Activated CD8-positive, alpha-beta memory T cell treated with anti-CD3 and anti-CD28 coated beads for 4 hours (primary cell): ENCODE measurements around the gene TMEM132C.

Experiments used
- DNase-seq, 2 donors: peaks; one replicate each; pipeline ENCODE4 v3.0.0-alpha.2; 2020; ENCODE audit warnings: low read depth in 2 of 2

The TMEM132C gene

GRCh38 chr12:128705140-128705539 lies 438.2 kb downstream of the TMEM132C start:
- DNase-seq = no peak

GRCh38 chr12:128707488-128707887 lies 440.5 kb downstream of the TMEM132C start:
- no peak for DNase-seq

- no peak for DNase-seq
Measured at GRCh38 chr12:128708789-128709188, 441.8 kb downstream of the TMEM132C start.

- DNase-seq = no peak
Measured at GRCh38 chr12:128709660-128710059, 442.7 kb downstream of the TMEM132C start.

GRCh38 chr12:128711486-128711885 lies 444.5 kb downstream of the TMEM132C start:
- no peak for DNase-seq

- no peak for DNase-seq
Measured at GRCh38 chr12:128712622-128713021, 445.7 kb downstream of the TMEM132C start.

GRCh38 chr12:128715485-128715884 lies 448.5 kb downstream of the TMEM132C start:
- DNase-seq = no peak

- no peak for DNase-seq
Measured at GRCh38 chr12:128724468-128725046, 457.6 kb downstream of the TMEM132C start.

- DNase-seq = no peak
Measured at GRCh38 chr12:128726886-128727285, 459.9 kb downstream of the TMEM132C start.

- DNase-seq = no peak
Measured at GRCh38 chr12:128727461-128727860, 460.5 kb downstream of the TMEM132C start.

- DNase-seq = no peak
Measured at GRCh38 chr12:128727999-128728398, 461.0 kb downstream of the TMEM132C start.

- DNase-seq = no peak
Measured at GRCh38 chr12:128729628-128730121, 462.7 kb downstream of the TMEM132C start.

- no peak for DNase-seq
Measured at GRCh38 chr12:128734371-128734770, 467.4 kb downstream of the TMEM132C start.

GRCh38 chr12:128737292-128737966 lies 470.5 kb downstream of the TMEM132C start:
- DNase-seq = no peak

- DNase-seq = no peak
Measured at GRCh38 chr12:128743916-128744315, 476.9 kb downstream of the TMEM132C start.

- no peak for DNase-seq
Measured at GRCh38 chr12:128745772-128746689, 479.1 kb downstream of the TMEM132C start.

GRCh38 chr12:128747441-128747840 lies 480.5 kb downstream of the TMEM132C start:
- no peak for DNase-seq

- DNase-seq = no peak
Measured at GRCh38 chr12:128752386-128752785, 485.4 kb downstream of the TMEM132C start.

- no peak for DNase-seq
Measured at GRCh38 chr12:128753438-128753837, 486.5 kb downstream of the TMEM132C start.

GRCh38 chr12:128754275-128754674 lies 487.3 kb downstream of the TMEM132C start:
- DNase-seq = no peak

GRCh38 chr12:128755566-128755965 lies 488.6 kb downstream of the TMEM132C start:
- no peak for DNase-seq
